Skin of body (tissue), 2 donors: ENCODE data around the gene TACR2. TPM values are rescaled to one million over a fixed set of nuclear protein-coding genes. Genes with fewer than 3 reads are reported as not detected.

Source experiments
- DNase-seq: peaks from one replicate; lab custom pipeline; 2025; lab: John Stamatoyannopoulos, UW
- total RNA-seq: library from RNA; depleted of rRNA; stranded (reverse); fragments of >200 nt; gene quantifications from one replicate; pipeline ENCODE4 v1.2.3, GENCODE V29; 2014

Gene TACR2
- total RNA-seq, 1 donor from 2014 or later, result 0.10 TPM

GRCh38 chr10:69375307-69376151 is 41.2 kb downstream of the TACR2 start:
- DNase-seq, result no peak

GRCh38 chr10:69374931-69375306 is 41.8 kb downstream of the TACR2 start:
- no peak for DNase-seq

- no peak for DNase-seq
These were observed 42.5 kb downstream of the TACR2 start for GRCh38 chr10:69374242-69374641.

DNA sequence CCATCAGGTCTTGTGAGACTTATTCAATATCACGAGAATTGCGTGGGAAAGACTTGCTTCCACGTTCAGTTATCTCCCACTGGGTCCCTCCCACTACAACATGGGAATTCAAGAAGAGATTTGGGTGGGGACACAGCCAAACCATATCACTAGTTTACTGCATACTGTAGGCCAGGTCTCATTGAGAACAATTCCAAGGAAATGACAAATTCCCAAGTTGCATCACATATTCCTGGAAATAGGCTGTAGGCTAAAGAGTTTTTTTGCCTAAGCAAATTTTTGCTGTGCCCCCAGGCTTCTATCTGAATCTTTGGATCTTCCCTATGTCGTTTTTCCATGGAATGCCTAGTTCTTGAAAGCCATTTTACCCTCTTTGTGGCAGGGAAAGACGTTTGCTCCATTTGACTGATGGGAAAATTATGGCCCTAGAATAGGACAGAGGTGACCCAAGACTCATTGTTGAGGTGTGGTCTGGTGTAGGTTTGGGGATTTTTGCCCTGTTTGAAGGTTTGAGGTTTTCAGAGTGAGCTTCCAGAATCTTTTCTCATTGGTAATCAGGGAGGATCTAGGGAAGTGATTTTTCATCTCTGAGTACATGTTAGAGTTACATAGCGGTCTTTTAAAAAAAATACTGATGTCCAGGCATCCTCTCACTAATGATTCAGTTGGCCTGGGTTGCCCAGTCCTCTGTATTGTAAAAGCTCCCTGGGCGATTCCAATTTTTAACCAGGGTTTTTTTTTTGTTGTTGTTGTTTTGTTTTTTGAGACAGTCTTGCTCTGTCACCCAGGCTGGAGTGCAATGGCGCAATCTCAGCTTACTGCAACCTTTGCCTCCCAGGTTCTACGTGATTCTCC is 44.4 kb downstream of the TACR2 start:
- no peak for DNase-seq

DNA sequence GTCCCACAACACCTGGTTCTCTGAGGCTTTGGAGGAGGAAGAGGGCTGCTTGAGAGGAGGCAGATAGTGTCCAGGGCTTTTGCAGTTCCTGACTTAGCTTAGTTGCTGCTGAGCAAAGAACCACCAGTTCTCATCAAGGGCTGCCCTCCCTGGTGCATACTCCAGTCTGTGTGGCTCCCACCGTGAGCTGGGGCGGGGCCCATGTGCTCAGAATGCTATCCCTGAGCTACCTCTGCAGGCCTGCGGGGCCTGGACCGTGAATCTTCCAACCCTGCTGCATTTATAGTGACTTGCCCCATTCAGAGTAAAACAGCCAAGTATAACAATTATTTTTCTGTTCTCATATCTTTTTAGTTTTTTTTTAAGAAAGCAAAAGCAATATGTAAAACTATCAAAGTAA is 49.2 kb downstream of the TACR2 start:
- no peak for DNase-seq

DNA sequence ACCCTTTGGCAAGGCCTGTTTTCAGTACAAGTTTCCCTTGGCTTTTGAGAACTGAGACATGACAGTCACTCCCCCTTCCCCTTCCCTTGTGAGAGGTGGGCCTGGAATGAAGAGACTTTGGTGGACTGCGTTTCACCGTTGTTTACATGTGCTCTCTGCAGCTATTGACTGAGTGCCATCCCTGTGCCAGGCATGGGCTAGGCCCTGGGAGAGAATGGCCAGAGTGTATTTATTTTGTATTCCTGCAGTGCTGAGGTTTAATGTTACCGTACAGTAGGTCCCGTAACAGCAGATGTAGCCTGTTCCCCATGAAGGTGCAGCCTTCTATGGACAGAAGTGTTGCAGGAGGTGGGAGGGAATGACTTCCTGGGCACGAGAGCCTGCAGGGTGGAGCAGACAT is 50.0 kb downstream of the TACR2 start:
- no peak for DNase-seq

DNA sequence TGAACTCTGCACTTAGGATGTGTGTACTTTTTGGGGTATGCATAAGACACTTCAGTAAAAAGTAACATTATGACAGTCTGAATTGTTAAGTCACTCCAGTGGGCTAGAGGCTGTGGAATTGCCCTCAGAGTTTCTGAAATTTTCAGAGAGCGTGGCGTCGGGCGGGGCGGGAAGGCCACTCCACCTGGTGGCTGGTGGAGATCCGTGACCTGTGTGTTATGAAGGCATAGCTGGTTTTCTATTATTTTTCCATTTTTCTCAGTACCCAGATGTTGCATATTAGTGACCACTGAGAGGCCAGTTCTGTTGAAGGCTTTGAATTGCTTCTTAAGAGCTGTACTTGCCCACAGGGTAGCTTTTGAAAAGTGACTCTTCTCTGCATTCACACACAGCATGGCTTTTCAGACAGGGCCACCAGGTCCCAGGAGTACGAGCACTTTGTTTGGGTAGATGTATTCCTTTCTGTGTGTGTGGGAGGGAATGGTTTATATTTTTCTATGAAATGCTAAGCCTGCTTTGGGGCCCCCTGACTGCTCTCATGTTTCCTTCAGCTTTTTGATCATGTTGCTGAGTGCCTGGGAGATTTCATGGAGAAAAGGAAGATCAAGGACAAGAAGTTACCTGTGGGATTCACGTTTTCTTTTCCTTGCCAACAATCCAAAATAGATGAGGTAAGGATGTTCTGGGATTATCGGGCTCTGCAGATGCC is 52.3 kb downstream of the TACR2 start:
- DNase-seq, result no peak

DNA sequence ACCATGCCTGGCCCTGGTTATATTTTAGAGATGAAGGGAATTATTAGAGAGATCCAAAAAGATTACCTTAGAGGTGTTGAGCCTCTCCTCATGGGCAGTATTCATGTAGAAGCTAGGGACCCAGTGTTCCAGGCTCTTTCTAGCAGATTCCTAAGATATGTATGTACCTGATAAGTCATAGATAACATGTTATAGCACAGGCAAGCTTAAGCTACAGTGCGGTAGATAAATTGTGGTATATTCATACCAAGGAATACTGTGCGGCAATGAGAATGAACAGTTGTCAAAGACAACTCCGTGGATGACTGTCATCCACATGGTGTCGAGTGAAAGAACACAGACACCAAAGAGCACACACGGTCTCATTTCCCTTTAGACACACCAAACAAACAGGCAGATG is 53.1 kb downstream of the TACR2 start:
- no peak for DNase-seq

DNA sequence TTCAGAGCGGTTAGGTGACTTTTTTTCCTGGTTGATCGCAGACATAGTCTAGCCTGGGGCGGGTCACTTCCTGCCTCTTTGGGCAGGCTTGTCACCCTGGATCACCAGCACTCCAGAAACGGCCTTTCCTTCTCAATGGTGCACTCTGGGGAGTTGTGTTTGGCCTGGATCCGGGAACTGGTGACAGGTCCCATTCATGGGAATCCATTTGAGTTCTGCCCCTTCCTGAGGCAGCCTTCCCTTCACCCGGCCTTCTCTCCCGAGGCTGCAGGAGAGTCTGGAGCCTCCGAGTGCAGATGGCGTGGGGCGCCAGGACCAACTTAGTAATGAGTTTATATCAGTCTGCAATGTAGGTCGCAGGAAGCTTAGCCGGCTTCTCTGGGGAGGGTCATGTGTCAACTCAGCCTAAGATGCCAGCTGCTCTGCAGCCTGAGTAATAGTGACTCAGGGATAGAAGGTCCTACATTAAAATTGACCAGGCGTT is 54.2 kb downstream of the TACR2 start:
- no peak for DNase-seq

GRCh38 chr10:69361303-69361614 is 55.5 kb downstream of the TACR2 start:
- no peak for DNase-seq

DNA sequence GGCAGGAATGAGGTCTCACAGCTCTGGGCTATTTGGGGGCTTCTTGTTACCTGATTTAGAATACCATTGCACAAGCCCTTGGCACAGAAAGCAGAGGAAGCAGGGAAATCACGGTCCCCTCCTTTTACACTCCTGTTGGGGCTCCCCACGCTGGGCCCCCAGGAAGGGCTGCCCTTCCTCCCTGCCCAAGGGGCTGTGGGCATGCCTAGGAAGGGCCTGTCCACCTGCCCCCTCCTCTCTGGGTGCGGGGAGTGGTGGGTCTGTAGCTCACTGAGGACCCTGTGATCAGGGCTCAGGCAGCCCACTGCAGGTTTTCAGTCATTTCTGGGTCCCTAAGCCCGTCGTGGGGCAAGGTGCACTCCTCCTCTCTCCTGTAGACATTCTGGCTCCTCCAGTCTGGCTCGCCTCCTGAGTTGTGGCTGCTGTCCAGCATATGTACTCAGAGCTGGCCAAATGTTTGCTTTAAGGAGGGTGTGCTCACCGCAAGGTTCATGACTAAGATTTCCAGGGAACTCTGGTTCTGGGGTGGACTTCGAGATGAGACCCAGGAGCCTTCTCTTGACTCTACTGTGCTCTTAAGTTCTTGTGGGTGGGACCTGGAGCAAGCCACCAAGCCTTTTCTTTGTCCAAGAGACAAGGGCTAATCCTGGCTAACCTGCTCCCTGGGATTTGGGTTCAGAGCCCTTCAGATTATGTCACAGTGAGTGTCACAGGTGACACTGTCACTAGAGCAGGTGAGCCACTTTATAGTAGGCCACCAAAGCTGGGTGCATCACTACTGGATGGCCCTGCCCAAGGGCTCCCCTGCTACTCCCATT is 56.0 kb downstream of the TACR2 start:
- no peak for DNase-seq

DNA sequence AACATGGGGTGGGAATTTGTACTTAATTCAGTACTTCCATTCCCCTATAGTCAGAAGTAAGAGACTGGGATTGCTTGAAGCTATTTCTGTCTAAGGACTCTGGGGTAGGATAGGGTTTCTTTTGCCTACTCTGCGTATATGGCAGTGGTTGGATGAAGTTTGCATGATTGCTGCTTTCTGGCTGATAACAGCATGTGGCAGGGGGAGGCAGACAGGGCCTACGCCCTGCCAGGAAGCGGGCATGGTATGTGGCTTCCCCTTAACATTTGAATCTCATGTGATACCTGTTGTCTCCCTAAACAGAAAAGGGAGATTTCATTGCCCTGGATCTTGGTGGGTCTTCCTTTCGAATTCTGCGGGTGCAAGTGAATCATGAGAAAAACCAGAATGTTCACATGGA is 57.1 kb downstream of the TACR2 start:
- no peak for DNase-seq

GRCh38 chr10:69359148-69359547 is 57.6 kb downstream of the TACR2 start:
- no peak for DNase-seq

DNA sequence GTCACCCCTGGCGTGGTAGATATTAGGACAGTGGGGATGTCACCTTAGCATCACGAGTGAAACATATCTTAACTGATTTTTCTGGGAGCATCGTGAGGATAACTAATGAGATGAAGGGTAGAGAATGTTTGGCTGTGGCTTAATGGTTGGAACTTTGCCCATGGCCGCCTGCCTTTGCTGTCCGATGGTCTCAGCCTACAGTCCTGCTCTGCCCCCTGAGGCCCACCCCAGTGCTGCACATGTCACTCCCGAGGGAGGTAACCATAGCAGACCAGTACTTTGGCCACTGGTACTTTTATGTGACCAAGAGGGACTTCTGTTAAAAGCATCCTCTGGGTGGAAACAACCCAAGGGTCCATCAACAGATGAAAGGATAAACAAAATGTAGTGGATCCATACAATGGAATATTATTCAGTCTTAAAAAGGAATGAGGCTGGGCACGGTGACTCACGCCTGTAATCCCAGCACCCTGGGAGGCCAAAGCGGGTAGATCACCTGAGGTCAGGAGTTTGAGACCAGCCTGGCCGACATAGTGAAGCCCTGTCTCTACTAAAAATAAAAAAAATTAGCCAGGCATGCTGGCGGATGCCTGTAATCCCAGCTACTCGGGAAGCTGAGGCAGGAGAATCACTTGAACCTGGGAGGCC is 58.4 kb downstream of the TACR2 start:
- no peak for DNase-seq

DNA sequence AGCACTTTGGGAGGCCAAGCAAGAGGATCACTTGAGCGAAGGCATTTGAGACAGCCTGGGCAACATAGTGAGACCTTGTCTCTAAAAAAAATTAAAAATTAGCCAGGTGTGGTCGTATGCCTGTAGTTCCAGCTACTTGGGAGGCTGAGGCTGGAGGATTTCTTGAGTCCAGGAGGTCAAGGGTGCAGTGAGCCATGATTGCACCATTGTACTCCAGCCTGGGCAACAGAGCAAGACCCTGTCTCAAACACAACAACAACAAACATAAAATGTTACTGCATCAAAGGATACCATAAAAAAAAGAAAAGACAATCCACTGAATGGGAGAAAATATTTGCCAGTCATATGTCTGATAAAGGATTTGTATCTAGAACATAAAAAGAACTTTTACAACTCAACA is 60.5 kb downstream of the TACR2 start:
- DNase-seq, result no peak

- DNase-seq, result no peak
These were observed 62.6 kb downstream of the TACR2 start for GRCh38 chr10:69353977-69354635.
